H1 (cell line): ENCODE measurements around the gene LIPC. TPM values are rescaled to one million over a fixed set of nuclear protein-coding genes. Genes with fewer than 3 reads are reported as not detected.

Source experiments
- CTCF ChIA-PET: fragments of 300-600 bp; sonication (Branson Sonifier 250); formaldehyde crosslinking; loops from one replicate; lab custom pipeline; 2021; ENCODE audit not compliant: partially characterized antibody; lab: Charles Lee
- POLR2A ChIA-PET: fragments of 300-600 bp; sonication (Branson Sonifier 250); formaldehyde crosslinking; loops from one replicate; lab custom pipeline; 2021; ENCODE audit warnings: inconsistent platforms; ENCODE audit not compliant: partially characterized antibody; lab: Charles Lee
- DNase-seq, 2 experiments: peaks; one replicate each; pipeline versions ENCODE4 v3.0.0 to v3.0.0-alpha.2; 2010 to 2022; ENCODE audit warnings: low spot score in 2 of 2, low read depth in 1 of 2, mixed read lengths in 1 of 2
- FAIRE-seq: peaks from 2 replicates; lab custom pipeline; 2011; peaks lifted over from hg19 to GRCh38; lab: Jason Lieb, UNC
- H2AFZ ChIP-seq: 2 replicates; pipeline ENCODE4 v1.8.1; 2012; ENCODE audit warnings: low read length, inconsistent platforms
- H2AK5ac ChIP-seq: 2 replicates; pipeline ENCODE4 v1.6.1; 2013; ENCODE audit warnings: low read depth, low read length
- H2BK120ac ChIP-seq: replicated peaks from 2 replicates; pipeline ENCODE3; 2013; ENCODE audit warnings: low read depth, low read length, inconsistent platforms
- H2BK12ac ChIP-seq: 2 replicates; pipeline ENCODE4 v1.6.1; 2013; ENCODE audit warnings: low read depth, low read length
- H2BK15ac ChIP-seq: 2 replicates; pipeline ENCODE4 v1.6.1; 2013; ENCODE audit warnings: low read length
- H2BK20ac ChIP-seq: 2 replicates; pipeline ENCODE4 v1.6.1; 2013; ENCODE audit warnings: low read length
- H2BK5ac ChIP-seq: 2 replicates; pipeline ENCODE4 v1.6.1; 2013; ENCODE audit warnings: low read depth, low read length
- H3K14ac ChIP-seq: 2 replicates; pipeline ENCODE4 v1.6.1; 2013; ENCODE audit warnings: inconsistent platforms; ENCODE audit not compliant: insufficient read length
- H3K18ac ChIP-seq: 2 replicates; pipeline ENCODE4 v1.6.1; 2013; ENCODE audit warnings: low read length; ENCODE audit errors: extremely low read depth
- H3K23ac ChIP-seq: 2 replicates; pipeline ENCODE4 v1.6.1; 2013; ENCODE audit warnings: inconsistent platforms; ENCODE audit not compliant: insufficient read length
- H3K23me2 ChIP-seq: 2 replicates; pipeline ENCODE4 v1.6.1; 2013; ENCODE audit warnings: low read depth, low read length
- H3K27ac ChIP-seq: 2 replicates; pipeline ENCODE4 v1.6.1; 2011; ENCODE audit warnings: low read depth, low read length, inconsistent platforms
- H3K27me3 ChIP-seq, 4 experiments: replicated peaks in 1 of 4; 1 replicate in 1 of 4; 2 replicates in 3 of 4; pipeline versions ENCODE4 v1.6.1 to v1.8.1; 2011 to 2013; ENCODE audit warnings: low read length in 3 of 4, mild to moderate bottlenecking in 3 of 4, inconsistent platforms in 2 of 4, mixed read lengths in 2 of 4, moderate library complexity in 1 of 4; ENCODE audit not compliant: control insufficient read depth in 3 of 4, insufficient read depth in 3 of 4; ENCODE audit errors: extremely low read depth in 1 of 4
- H3K36me3 ChIP-seq, 4 experiments: 2 replicates each; pipeline versions ENCODE4 v1.6.1 to v1.8.1; 2011 to 2013; ENCODE audit warnings: mild to moderate bottlenecking in 4 of 4, low read length in 3 of 4, moderate library complexity in 2 of 4, control low read depth in 1 of 4, inconsistent platforms in 1 of 4; ENCODE audit not compliant: insufficient read depth in 4 of 4, control insufficient read depth in 2 of 4
- H3K4ac ChIP-seq: replicated peaks from 2 replicates; pipeline ENCODE3; 2013; ENCODE audit warnings: low read length, low read depth, mixed read lengths, inconsistent platforms; ENCODE audit not compliant: insufficient read length
- H3K4me1 ChIP-seq, 4 experiments: replicated peaks in 1 of 4; 1 replicate in 1 of 4; 2 replicates in 3 of 4; pipeline versions ENCODE4 v1.6.1 to v1.8.1; 2011 to 2013; ENCODE audit warnings: low read length in 3 of 4, inconsistent platforms in 2 of 4, mixed read lengths in 1 of 4; ENCODE audit not compliant: insufficient read depth in 4 of 4, control insufficient read depth in 3 of 4
- H3K4me2 ChIP-seq, 2 experiments: 2 replicates each; pipeline versions ENCODE4 v1.6.1 to v1.8.1; 2011 to 2013; ENCODE audit warnings: low read depth in 2 of 2, low read length in 2 of 2, control low read depth in 1 of 2, inconsistent platforms in 1 of 2, mild to moderate bottlenecking in 1 of 2; ENCODE audit not compliant: insufficient read depth in 1 of 2
- H3K4me3 ChIP-seq, 4 experiments: fragments of 200-600, 300-600 bp in 1 of 4; sonication (generic), shearing (Covaris generic), sonication (Bioruptor Twin) in 1 of 4; 2 replicates each; pipeline versions ENCODE4 v1.5.1 to v1.8.1; 2011 to 2016; ENCODE audit warnings: low read length in 4 of 4, low read depth in 3 of 4, control low read depth in 2 of 4, inconsistent platforms in 2 of 4, mild to moderate bottlenecking in 2 of 4, mixed read lengths in 1 of 4, moderate library complexity in 1 of 4; ENCODE audit not compliant: insufficient read depth in 2 of 4; ENCODE audit errors: extremely low read depth in 1 of 4
- H3K56ac ChIP-seq: replicated peaks from 2 replicates; pipeline ENCODE3; 2013; ENCODE audit warnings: low read depth, mild to moderate bottlenecking, mixed read lengths, low read length, inconsistent platforms; ENCODE audit not compliant: insufficient read length
- H3K79me1 ChIP-seq: 2 replicates; pipeline ENCODE4 v1.6.1; 2013; ENCODE audit warnings: low read depth, low read length, control low read depth
- H3K79me2 ChIP-seq, 2 experiments: 2 replicates each; pipeline versions ENCODE4 v1.6.1 to v1.8.1; 2012 to 2013; ENCODE audit warnings: low read length in 2 of 2, mild to moderate bottlenecking in 2 of 2, inconsistent platforms in 1 of 2; ENCODE audit not compliant: insufficient read depth in 2 of 2, control insufficient read depth in 1 of 2
- H3K9ac ChIP-seq, 4 experiments: replicated peaks in 1 of 4; 1 replicate in 1 of 4; 2 replicates in 3 of 4; pipeline versions ENCODE4 v1.6.1 to v1.8.1; 2011 to 2013; ENCODE audit warnings: low read depth in 3 of 4, low read length in 3 of 4, control low read depth in 2 of 4, mild to moderate bottlenecking in 2 of 4, moderate library complexity in 2 of 4, inconsistent platforms in 1 of 4; ENCODE audit errors: extremely low read depth in 1 of 4
- H3K9me3 ChIP-seq, 2 experiments: 2 replicates each; pipeline versions ENCODE4 v1.6.1 to v1.8.1; 2012 to 2013; ENCODE audit warnings: mild to moderate bottlenecking in 2 of 2, moderate library complexity in 2 of 2, control low read depth in 1 of 2, inconsistent platforms in 1 of 2, low read depth in 1 of 2, low read length in 1 of 2, mixed read lengths in 1 of 2; ENCODE audit not compliant: insufficient read depth in 2 of 2
- H4K20me1 ChIP-seq, 2 experiments: replicated peaks in 1 of 2; 2 replicates each; pipeline versions ENCODE3 to v1.8.1; 2011 to 2013; ENCODE audit warnings: inconsistent platforms in 2 of 2, low read length in 2 of 2, mild to moderate bottlenecking in 1 of 2; ENCODE audit not compliant: insufficient read depth in 2 of 2, control insufficient read depth in 1 of 2
- H4K5ac ChIP-seq: 2 replicates; pipeline ENCODE4 v1.6.1; 2013; ENCODE audit warnings: low read length, low read depth, mixed read lengths, inconsistent platforms; ENCODE audit not compliant: insufficient read length
- H4K8ac ChIP-seq: 2 replicates; pipeline ENCODE4 v1.8.0; 2013; ENCODE audit warnings: mild to moderate bottlenecking, moderate library complexity, low read length, inconsistent platforms; ENCODE audit not compliant: insufficient read depth; ENCODE audit errors: extremely low read depth
- H4K91ac ChIP-seq: replicated peaks from 2 replicates; pipeline ENCODE3; 2013; ENCODE audit warnings: low read length, mixed read lengths, inconsistent platforms; ENCODE audit not compliant: insufficient read length
- KDM5A ChIP-seq: fragments of 200-600 bp; IDR thresholded peaks from 2 replicates; pipeline ENCODE4 v1.7.1; 2012; ENCODE audit warnings: mild to moderate bottlenecking, low read length, inconsistent platforms, mixed read lengths
- WGBS, 2 experiments: shearing (Covaris generic) in 1 of 2; methylation state at CpG; one replicate each; pipeline versions ENCODE4 v1.1.6 to v1.1.7; 2013 to 2015; ENCODE audit warnings: low lambda C conversion rate in 2 of 2, mixed read lengths in 2 of 2, inconsistent platforms in 1 of 2, low coverage in 1 of 2, missing lambda C conversion rate in 1 of 2; ENCODE audit not compliant: insufficient replicate concordance in 2 of 2, insufficient coverage in 1 of 2, insufficient read length in 1 of 2; ENCODE audit errors: extremely low coverage in 1 of 2, missing lambda C conversion rate in 1 of 2; 5-methylcytosine and 5-hydroxymethylcytosine counted together
- polyA plus RNA-seq, 7 experiments: library from polyadenylated mRNA; depleted of rRNA in 3 of 7; stranded (reverse) in 5 of 7; unstranded in 2 of 7; fragments of >200 nt in 5 of 7; fragments of 200-250 nt in 2 of 7; gene quantifications; 1 replicate in 5 of 7; 2 replicates in 1 of 7; 4 replicates in 1 of 7; pipeline versions ENCODE4 v1.2.1 to v1.2.3, GENCODE V29; 2011 to 2013; ENCODE audit warnings: missing spikeins in 2 of 7, mixed read lengths in 2 of 7
- total RNA-seq: library from RNA; stranded (reverse); fragmentation: NEBNext Ultra II Directional; extraction: Animal tissue kit (Norgen Biotek cat#: 25700); gene quantifications from 2 replicates; pipeline ENCODE4 v1.2.1, GENCODE V29; 2021
- TF ChIP-seq, protein P1 (sequence below): IDR thresholded peaks from 2 replicates; pipeline ENCODE4 v1.6.1; 2012; ENCODE audit warnings: low read length, inconsistent platforms
- TF ChIP-seq, protein P2 (sequence below): IDR thresholded peaks from 2 replicates; pipeline ENCODE4 v1.6.1; 2012; ENCODE audit warnings: inconsistent platforms

Gene LIPC
- total and polyA plus RNA-seq, 2 of the 8 experiments (the other 6 are each of a cell fraction or from before 2014, with no cell fraction given): not detected

DNA sequence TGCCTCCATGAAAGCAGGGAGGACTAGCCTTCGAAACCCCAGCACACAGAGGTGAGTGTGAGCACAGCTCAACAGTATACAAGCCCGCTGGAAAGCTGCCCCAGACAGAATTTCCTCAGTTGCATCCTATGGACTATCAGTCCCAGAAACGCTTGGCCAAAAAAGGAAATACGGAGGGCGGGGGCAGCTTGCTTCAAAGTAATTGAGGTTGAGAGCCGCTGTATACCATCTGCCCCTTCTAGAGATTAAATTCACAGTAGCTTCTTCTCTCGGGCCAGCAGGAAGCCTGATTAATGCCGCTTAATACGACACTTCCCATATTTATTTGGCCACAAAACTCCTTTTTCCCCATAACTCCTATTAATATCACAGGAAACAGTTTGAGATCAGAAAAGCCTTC is 88.7 kb downstream of the LIPC start:
- Histone ChIP-seq H4K91ac (no peak overlapping the region), H3K79me2 (no peaks in the 10 kb centered on the region), H3K9ac (no peak overlapping the region), H3K36me3 (no peaks in the 10 kb centered on the region), H3K14ac (no peak overlapping the region), H2BK120ac (no peak overlapping the region), H2BK12ac (no peak overlapping the region), H4K8ac (no peak overlapping the region), H2BK5ac (no peak overlapping the region), H3K4ac (no peak overlapping the region), H3K27me3 (no peaks in the 10 kb centered on the region), H3K4me2 (no peak overlapping the region), H2AK5ac (no peak overlapping the region), H3K4me1 (0 out of 7 replicates have a peak, but pooled peaks cover 0 to 3% (median 0%) of the 10 kb centered on the region in 4 experiments), H4K20me1 (no peaks in the 10 kb centered on the region), H3K27ac (no peak overlapping the region), H4K5ac (no peak overlapping the region), H3K23me2 (no peaks in the 10 kb centered on the region), H3K18ac (no peak overlapping the region), H2BK20ac (no peak overlapping the region), H2BK15ac (no peak overlapping the region), H2AFZ (no peak overlapping the region), H3K56ac (no peak overlapping the region), H3K9me3 (no peaks in the 10 kb centered on the region), H3K23ac (no peak overlapping the region), H3K4me3 (no peak overlapping the region), H3K79me1 (no peaks in the 10 kb centered on the region)
- DNase-seq (no peak), FAIRE-seq (no peak)
- WGBS, 2 experiments: 94% methylated on average over 9 of the region's 9 CpGs; no CpG with 5 or more reads in 1 of the 2 experiments
- TF ChIP-seq, protein P1, sequence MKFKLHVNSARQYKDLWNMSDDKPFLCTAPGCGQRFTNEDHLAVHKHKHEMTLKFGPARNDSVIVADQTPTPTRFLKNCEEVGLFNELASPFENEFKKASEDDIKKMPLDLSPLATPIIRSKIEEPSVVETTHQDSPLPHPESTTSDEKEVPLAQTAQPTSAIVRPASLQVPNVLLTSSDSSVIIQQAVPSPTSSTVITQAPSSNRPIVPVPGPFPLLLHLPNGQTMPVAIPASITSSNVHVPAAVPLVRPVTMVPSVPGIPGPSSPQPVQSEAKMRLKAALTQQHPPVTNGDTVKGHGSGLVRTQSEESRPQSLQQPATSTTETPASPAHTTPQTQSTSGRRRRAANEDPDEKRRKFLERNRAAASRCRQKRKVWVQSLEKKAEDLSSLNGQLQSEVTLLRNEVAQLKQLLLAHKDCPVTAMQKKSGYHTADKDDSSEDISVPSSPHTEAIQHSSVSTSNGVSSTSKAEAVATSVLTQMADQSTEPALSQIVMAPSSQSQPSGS: no peak
- no peak for TF ChIP-seq KDM5A
- TF ChIP-seq, protein P2, sequence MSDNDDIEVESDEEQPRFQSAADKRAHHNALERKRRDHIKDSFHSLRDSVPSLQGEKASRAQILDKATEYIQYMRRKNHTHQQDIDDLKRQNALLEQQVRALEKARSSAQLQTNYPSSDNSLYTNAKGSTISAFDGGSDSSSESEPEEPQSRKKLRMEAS: no peak
- CTCF ChIA-PET: interaction anchor here (1.0 kb wide), 1 partner anchor 13 kb away, joined by 4 read pairs; no protein-coding TSS in a partner anchor
- POLR2A ChIA-PET: no interaction called here
